Ureter (tissue), 1 donor: ENCODE measurements around the gene MED8. TPM values are rescaled to one million over a fixed set of nuclear protein-coding genes. Genes with fewer than 3 reads are reported as not detected.

Experiments
- DNase-seq: peaks from one replicate; pipeline ENCODE4 v3.0.0-alpha.2; 2020; ENCODE audit warnings: low spot score
- total RNA-seq: library from RNA; stranded (reverse); gene quantifications from one replicate; pipeline ENCODE4 v1.2.4, GENCODE V29; 2023
- donor health status: DM: yes; HTN: yes; CAD: no.

The MED8 gene
- 30.0 TPM for total RNA-seq

GRCh38 chr1:43389326-43390313, at the start of gene MED8, which contains the start of gene SZT2:
Gene MED8 (minus strand): TSS chr1:43389800. CDS start chr1:43389764, 36 bp downstream.
Gene SZT2 (plus strand): TSS chr1:43389899. CDS start chr1:43389969, 70 bp downstream.
- DNase-seq, result peak; percentile 97

- no peak for DNase-seq
Observed at GRCh38 chr1:43438953-43439581, 49.5 kb upstream of the MED8 start.

- DNase-seq, result no peak
Observed at GRCh38 chr1:43438576-43438952, 49.0 kb upstream of the MED8 start.

GRCh38 chr1:43438006-43438405, 48.4 kb upstream of the MED8 start:
- no peak for DNase-seq

GRCh38 chr1:43437031-43437973, 47.7 kb upstream of the MED8 start:
- no peak for DNase-seq

- DNase-seq, result no peak
Observed at GRCh38 chr1:43436371-43436770, 46.8 kb upstream of the MED8 start.

- no peak for DNase-seq
Observed at GRCh38 chr1:43435146-43436145, 45.8 kb upstream of the MED8 start.

GRCh38 chr1:43434256-43434655, 44.7 kb upstream of the MED8 start:
- no peak for DNase-seq

- no peak for DNase-seq
Observed at GRCh38 chr1:43432907-43433306, 43.3 kb upstream of the MED8 start.

GRCh38 chr1:43432171-43432860, 42.7 kb upstream of the MED8 start:
- no peak for DNase-seq

GRCh38 chr1:43431676-43432075, 42.1 kb upstream of the MED8 start:
- DNase-seq, result no peak

GRCh38 chr1:43430831-43431230, 41.2 kb upstream of the MED8 start:
- no peak for DNase-seq

- DNase-seq, result no peak
Observed at GRCh38 chr1:43427941-43428340, 38.3 kb upstream of the MED8 start.

- no peak for DNase-seq
Observed at GRCh38 chr1:43427524-43427923, 37.9 kb upstream of the MED8 start.

GRCh38 chr1:43426221-43426620, 36.6 kb upstream of the MED8 start:
- DNase-seq, result no peak

GRCh38 chr1:43425045-43425444, 35.4 kb upstream of the MED8 start:
- DNase-seq, result no peak

- DNase-seq, result no peak
Observed at GRCh38 chr1:43423672-43424550, 34.3 kb upstream of the MED8 start.

- DNase-seq, result no peak
Observed at GRCh38 chr1:43422995-43423671, 33.5 kb upstream of the MED8 start.
